ENCODE data around the gene CMIP.

DNA sequence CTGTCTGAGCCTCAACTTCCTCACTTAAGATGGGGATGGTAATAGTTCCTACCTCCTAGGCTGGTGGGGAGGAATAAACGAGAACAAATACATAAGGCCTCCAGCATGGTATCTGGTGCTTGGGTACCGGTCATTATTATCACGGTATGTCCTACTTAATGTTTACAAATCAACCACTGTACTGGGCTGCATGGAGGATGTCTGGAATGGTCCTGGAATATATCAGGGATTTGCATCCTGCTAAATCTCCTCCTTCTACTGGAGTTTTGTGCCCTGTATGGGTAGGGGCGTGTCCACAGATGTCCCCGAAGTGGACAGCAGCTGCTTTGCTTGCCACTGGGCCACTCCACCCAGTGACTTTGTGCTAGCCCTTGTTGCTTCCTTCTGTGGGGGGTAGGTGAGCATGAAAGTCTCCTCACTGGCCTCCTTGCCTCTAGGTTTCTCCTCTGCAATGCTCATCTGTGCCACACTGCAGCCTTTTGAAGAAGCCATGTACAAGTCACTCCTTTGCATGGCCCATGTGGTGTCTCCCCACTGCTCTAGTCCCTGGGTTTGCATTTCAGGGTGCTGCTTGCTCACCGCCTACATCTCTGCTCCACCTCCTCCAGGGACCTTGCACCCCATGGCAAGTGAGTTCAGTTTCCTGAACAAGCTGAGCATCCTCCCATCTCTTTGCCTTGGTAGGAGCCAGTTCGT is 2.2 kb upstream of the CMIP start:
- TF ChIP-seq, protein P1, sequence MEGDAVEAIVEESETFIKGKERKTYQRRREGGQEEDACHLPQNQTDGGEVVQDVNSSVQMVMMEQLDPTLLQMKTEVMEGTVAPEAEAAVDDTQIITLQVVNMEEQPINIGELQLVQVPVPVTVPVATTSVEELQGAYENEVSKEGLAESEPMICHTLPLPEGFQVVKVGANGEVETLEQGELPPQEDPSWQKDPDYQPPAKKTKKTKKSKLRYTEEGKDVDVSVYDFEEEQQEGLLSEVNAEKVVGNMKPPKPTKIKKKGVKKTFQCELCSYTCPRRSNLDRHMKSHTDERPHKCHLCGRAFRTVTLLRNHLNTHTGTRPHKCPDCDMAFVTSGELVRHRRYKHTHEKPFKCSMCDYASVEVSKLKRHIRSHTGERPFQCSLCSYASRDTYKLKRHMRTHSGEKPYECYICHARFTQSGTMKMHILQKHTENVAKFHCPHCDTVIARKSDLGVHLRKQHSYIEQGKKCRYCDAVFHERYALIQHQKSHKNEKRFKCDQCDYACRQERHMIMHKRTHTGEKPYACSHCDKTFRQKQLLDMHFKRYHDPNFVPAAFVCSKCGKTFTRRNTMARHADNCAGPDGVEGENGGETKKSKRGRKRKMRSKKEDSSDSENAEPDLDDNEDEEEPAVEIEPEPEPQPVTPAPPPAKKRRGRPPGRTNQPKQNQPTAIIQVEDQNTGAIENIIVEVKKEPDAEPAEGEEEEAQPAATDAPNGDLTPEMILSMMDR (IDR thresholded peaks at IDR 0.05) = no peak
- no peak for TF ChIP-seq POLR2A (IDR thresholded peaks at IDR 0.05)
